GM04504 (cell line): ENCODE measurements around the gene C16orf96.

Source experiments
- DNase-seq: peaks from one replicate; pipeline ENCODE4 v3.0.0-alpha.2; 2012; ENCODE audit warnings: low read depth

C16orf96 gene

DNA sequence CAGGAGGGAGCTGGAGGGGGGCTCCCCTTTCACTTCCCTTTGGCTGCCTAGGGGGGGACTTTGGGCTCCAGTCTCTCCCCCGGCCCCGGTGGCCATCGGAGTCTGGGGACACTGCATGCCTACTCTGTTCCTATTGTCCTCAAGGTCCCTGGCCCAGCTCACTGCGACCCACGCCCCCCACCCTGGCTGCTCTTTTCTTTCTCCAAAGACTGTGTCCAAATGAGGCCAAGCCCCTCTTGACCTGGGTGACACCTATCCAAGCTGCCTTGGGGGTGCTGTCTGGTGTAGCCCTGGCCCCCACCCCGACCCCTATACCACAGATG, 45.7 kb downstream of the C16orf96 start:
- DNase-seq: no peak

DNA sequence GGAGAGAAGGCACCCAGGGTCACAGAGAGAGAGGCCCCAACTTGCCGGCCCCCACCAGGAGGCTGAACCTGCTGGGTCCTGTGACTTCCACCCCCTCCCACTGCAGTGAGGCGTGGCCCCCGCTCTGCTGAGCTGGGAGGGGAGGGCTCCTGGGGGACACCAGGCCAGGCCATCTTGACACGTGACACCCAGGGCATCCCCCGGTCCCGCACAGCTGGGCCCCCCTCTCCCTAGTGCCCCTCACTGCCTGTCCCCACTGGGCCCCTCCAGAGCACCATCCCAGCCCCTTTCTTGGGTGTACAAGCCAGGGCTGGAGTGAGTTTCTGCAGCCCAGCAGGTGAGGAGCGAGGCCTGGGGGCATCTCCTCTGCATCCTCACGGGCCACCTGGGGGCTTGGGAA, 46.2 kb downstream of the C16orf96 start:
- no peak for DNase-seq

DNA sequence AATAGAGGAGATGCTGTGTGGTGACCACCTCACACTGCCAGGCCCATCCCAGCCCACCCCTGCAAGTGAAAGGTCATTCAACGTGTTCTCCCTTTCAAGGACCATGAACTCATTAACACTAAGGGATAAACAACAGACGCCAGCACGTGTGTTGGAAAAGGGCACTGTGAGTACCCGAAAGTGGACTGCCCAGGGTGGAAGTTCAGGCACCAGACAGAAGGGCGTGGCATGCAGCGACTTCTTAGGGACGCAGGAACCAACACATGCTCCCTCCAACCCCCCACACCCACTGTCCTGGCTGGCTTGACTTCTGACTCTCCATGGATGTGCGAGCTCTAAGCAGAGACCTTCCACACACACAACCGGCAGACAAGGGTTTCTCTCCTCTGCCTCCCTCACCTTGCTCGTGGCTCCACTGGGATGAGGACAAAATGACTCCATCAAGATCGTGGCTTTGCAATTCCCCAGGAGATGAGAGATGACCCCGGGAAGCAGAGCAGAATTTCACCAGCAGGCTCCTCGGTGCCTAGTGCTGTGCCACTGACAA, 47.6 kb downstream of the C16orf96 start:
- no peak for DNase-seq

DNA sequence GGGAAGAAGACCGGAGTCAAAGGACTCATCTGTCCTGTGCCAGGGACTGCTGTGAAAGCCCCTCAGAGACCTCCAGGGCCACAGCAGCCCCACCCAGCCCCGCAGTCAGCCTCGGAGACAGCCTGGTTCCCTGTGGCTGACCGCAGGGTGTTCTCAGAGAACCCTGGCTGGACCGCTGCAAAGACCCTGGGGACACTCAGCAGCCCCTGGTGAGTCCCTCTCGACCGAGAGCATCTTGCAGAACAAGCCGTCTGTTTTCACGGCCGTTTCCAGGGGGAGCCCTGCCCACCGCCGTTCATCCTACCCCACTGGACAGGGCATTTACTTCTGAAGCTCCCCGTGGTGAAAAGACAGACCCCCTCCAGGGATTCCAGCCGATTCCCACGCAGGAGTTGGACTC, 48.3 kb downstream of the C16orf96 start:
- DNase-seq: no peak

DNA sequence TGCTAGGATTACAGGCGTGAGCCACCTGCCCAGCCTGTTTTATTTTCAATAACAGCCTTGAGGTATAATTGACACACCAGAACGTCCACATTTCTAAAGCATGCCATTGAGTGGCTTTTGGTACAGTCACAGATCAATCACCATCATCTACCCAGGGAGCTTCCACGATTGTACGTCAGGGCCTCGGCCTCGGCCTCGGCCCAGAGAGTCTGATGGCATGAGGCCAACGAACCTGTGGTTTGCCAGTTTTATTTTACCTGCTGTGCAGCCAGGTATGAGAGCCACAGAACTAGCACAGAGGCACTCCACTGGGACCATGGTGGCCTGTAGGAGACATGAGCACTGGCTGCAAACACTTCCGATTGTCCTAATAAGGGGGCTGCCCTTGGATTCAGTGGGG, 50.2 kb downstream of the C16orf96 start:
- DNase-seq: no peak

DNA sequence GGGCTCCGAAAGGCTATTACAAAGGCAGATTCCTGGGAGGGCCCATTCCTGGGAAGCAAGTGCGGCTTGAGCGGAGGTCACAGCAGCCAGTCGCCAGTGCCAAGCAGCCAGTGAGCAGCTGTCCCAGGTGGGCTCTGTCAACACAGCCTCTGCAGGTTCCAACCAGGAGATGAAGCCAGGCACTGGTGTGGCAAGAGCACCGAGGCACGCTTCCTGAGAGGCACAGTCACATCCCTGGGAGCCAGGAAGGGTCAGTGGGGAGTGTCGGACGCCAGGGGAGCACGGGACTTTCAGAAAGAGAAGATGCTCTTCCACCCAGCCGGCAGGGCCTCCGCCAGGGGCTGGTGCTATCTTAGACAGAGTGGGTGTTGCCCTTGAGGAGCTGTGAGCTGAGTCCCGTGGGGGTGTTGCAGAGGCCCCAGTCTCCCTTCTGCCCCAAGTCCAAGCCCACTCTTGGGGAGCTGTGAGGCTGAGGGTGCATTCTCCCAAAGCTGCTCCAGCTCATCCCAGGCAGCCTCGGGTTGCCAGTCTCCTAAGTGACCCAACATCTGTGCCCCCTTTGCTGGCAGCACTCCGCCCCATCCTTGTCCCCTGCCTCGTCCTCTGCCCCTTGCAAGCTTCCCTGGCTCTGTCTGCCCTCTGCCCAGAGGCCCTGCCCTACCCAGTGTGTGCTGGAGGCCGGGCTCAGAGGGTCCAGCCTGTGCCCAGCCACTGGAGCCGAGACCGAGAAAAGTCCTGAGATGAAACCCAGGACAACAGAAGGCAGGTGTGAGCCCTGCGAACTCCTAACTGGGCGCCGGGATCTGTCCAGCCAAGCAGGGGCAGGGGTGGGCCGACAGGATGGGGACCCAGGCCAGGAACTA, 51.9 kb downstream of the C16orf96 start:
- DNase-seq: no peak

DNA sequence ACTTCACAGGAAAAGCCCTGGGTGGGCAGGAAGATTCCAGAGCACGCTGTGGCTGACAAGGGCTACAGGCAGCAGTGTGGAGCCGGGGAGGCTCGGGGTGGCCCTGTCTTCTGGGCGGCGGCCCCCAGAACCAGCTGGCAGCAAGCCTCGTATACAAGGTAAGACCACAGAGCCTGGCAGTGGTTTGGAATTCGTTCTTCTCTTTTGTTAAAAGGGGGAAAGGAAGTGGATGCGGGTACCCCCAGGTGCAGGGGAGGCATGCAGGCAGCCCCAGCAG, 52.5 kb downstream of the C16orf96 start:
- DNase-seq: no peak

DNA sequence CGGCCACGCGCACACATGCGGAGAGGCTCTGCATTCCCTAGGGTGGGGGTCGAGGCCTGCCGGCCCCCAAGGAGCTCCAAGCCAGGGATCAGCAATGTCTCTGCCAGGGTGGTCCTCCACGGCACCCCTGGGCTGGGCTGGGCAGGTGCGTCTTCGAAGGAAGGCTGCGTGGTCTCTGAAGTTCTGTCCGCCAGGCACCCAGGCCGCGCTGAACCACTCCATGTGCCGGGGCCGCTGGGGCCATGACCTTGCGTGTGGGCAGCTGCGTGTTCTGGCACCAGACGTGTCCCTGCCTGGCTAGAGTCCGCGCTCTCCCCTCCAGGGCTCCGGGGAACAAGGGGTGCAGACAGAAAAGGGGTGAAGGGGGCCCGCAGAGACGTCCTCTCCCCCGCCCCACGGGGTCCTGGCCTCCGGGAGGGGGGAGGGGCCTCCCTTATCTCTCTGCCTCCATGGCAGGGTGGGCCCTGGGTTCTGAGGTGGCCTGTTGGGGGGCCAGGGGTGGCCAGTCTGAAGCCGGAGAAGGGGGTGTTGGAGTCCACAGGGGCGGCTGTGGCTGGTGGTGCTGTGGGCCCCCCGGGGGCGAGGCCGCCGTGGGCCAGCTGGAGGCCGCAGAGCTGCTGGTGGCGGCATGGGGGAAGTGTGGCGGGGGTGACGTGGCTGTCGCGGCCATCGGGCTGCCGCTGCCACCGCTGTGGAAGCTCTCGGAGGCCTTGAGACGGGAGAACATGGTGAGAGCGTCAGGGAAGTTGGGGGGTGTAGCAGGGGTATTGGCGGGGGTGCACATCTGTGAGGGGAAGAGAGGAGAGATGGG, 53.3 kb downstream of the C16orf96 start:
- no peak for DNase-seq

DNA sequence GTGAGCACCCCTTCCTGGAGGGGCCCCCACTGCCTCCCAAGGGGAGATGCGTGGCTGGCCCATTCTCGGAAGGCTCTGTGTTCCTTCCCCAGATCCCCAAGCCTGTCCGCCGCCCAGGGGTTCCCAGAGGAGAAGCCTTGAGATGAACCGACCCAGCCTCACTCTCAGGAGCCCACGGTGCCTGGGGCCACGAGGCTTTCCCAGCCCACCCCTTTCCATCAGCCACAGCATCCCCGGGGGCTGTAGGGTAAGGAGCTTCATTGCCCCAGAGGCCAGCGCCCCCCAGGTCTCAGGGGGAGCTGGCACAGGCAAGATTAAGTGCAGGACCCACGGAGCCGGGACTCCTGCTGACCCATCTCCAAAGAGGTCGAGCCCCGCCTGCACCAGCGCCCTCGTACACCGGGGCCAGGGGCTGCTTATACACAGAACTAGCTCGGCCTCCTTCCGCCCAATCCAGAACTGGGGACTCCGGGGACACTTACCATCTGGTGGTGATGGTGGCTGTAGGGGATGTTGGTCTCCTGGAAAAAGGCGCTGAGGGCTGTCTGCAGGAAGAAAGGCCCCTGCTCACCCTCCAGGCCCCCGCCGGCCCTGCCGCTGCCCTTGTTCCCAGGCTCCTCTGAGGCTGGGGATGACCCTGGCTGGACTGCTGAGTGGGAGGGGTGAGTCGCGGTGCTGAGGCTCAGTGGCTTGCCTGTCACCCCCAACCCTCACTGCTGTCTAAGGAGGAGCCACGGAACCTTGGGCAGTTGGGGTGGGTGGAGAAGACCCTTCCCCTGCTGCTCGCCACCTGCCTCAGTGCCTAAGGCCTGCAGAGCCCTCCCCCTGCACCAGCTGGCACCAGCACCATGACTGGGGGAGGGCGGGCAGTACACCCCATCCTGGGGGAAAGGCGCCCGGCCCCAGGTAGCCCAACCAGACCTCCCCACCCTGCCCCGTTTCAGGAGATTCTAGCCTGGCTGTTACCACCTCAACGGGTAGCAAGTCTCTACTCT, 54.2 kb downstream of the C16orf96 start:
- no peak for DNase-seq

DNA sequence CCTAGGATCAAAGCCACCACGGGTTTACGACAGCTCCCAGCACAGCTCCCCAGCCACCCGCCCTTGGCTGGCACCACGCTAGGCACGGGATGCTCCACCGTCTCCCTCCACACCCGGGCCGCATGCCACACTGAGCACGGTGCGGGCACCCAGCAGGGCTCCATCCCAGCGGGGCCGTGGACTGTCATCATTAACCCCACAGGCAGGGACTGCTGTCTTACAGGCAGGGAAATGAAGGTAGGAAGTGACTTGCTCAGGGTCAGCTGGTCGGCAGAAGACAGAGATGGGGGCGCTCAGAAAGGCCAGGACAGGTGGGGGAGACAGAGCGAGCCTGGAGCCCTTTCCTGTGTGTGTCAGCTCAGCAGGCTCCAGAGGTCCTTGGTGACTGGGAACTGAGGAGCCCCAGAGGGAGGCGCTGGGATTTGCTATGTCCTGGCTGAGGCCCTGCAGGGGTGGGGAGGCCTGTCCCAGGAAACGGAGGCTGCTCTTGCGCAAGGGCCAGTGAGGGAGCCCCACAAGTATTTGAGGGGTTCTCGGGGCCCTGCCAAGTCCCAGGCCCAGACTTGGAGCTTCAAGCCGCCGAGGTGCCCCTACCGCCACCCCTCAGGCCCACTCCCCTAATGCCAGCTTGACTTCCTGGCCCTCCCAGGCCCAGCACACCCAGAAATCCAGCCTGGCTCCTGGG, 55.3 kb downstream of the C16orf96 start:
- no peak for DNase-seq

DNA sequence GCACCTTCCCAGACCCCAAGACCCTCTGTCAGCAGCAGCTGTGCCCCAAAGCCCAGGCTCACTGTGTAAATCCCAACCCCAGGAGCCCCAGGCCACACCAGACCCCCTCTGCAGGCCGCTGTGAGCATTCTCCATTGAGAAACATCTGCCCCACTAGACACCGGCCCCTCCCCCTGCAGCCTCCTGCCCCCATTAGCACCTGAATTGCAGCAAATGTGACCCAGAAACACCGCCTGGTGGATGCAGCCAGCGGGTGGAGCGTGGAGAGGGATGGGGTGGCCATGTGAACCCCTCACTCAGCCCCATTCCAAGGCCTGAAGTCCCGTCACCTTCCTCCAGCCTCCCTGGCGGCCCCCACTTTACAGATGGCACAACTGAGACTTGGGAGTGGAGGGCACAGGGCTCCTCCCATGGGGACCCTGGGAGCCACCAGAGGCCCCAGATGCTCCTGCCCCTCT, 56.4 kb downstream of the C16orf96 start:
- no peak for DNase-seq

DNA sequence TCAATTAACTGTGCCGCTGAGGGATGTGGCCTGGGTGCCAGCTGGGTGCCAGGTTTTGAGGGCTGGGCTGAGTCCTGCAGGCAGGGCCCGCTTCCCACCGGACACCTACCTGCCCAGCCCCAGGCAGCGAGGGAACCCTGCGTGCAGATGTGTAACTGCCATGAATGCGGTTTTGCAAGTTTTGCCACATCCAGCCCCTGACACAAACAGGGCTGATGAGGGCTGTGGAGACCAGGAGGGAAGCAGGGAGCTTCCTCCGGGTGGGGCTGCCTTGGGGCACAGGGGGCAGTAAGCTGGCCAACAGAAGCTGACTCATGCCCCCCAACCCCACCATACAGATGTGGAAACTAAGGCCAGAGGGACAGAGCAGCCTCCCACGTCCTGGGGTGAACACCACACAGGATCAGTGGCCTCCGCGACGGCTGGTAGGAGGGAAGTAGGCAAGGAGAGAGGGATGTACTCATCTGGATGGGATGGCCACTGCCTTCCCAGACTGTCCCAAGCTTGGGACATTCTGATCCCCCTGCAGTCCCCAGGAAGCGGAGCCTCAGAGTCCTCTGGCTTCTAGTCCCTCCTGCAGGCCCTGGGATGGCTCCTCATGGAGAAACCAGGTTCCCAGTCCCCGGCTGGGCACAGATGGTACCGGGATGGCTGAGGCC, 57.0 kb downstream of the C16orf96 start:
- DNase-seq: no peak

DNA sequence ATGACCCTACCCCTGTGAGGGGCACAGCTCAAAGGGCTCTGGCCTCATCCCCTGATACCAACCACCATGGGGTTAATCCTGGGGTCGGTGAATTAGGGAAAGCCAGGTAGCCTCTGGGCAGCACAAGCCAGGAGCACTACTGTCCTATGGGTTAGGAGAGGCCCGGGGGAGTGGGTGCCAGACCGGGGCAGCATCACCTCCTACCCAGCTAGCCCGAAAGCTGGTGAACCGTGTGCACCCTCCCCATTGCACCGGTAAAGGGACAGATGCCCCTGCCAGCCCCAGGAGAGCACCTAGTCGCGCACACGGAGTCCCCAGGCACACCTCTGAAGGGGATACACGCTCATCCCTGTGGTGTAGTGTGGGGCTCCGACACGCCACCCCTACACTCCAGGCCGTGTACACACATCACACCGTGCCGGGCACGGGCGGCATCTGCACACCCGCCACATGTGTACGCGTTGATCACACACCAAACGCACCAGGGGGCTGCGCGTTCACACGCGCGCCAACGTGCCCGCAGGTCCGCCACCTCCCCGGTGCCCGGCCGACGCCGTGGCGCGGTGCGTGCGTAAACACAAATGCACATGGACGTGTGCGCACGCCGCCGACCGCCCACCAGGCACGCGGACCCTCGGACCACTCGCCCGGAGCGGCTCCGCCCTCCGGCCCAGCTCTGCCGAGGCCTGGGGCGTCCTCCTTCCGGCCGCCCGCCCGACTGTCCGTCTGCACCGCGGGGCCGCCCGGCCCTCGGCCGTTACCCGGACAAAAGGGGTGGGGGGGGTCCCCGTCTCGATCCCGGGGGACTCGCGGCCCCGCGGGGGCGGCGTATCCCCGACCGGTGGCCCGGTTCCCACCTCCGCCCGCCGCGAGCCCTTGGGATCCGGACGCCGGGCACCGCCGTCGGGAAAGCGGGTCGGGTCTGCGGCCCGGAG, 57.8 kb downstream of the C16orf96 start:
- DNase-seq: no peak

DNA sequence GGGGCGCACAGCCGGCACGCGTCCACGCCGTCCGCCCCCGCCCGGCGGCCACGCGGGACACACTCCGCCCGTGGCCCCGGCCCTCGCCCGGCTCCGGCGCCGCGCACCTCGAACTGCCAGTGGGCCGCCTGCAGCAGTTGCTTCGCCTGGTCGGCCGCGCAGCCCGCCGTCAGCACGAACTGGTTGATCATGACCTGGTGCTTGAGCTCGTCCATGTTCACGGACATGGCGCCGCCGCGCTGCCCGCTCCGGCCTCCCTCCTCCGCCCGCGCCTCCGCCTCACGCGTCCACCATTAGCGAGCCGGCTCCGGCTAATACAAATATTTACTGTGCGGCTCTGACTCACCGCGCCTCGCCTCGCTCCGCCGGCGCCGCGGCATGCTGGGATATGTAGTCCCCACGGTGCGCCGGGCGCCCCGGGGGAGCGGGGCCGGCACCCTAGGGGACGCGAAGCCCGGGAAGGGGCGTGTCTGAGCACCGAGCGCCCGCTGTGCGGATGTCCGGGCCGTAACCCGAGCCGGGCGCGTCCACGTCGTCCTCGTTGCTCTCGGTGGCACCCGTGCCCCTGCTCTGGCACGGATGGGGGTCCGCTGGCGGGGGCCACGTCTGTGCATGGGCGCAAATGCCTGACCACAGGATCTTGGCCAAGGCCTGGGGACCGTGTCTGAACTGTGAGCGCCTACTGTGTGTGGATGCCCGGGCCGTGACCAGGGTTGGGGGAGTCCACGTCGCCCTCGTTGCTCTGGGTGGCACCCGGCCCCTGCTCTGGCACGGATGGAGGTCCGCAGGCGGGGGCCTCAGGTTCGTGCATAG, 58.6 kb downstream of the C16orf96 start, which contains the start of gene UBALD1:
TSS of gene UBALD1 (minus strand) at position 318 of the 813 bp plus-strand sequence. CDS start at position 227, 91 bp downstream.
- DNase-seq: peak; percentile 71

DNA sequence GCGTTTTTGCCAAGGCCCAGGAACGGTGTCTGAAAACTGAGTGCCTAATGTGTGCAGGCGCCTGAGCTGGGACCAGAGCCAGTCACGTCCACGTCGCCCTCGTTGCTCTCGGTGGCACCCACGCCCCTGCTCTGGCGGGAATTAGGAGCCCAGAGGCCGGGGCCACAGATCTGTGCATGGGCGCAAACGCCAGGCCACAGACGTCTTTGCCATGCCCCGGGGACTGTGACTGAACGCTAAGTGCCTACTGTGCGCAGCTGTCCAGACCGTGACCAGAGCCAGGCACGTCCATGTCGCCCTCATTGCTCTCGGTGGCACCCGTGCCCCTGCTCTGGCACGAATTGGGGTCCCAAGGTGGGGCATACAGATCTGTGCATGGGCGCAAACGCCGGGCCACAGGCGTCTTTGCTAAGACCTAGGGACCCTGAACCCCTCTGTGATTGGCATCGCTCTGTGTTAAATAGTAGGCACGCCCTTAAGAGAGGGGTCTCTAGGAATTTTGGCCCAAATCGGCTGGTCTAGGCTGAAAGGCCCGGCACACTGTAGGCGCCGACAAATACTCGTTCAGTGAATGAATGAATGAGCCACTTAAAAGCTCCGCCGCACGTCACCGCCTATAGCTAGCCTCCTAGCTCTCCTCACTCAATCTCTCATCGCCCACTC, 59.4 kb downstream of the C16orf96 start:
- no peak for DNase-seq

DNA sequence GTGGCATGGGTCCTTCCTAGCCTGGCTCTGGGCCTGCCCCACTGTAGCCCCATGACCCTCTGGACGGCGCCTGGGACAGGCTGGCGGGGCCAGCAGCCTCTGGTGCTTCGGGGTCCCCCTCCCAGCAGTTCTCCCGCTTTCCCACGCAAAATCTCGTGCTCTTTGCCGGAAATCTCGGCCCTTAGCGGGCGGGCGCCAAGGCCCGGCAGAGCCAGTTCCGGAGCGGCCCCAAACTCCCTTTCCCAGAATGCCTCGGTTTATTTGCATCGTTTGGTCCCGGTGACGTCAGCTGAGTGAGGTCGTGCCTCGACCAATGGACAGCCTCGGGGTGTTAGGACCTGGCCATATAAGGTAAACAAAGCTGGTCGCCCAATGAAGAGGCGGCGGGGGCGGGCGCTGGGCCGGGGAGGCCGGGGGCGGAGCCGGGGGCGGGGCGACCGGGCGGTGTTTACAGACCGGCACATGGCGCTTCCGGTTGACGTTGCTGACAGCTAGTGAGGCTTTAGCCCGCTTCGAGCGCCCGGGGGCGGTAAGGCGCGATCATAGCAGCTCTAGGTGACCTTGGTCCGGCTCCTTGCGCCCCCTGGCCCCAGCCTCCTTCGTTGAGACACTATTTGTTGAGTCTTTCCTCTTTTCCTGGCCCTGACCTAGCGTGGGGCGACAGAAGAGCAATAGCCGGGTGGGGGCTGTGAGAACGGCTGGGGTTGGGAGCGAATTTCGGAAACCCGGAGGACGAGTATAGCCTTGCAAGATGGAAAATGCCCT, 60.1 kb downstream of the C16orf96 start:
- peak; percentile 100 for DNase-seq

DNA sequence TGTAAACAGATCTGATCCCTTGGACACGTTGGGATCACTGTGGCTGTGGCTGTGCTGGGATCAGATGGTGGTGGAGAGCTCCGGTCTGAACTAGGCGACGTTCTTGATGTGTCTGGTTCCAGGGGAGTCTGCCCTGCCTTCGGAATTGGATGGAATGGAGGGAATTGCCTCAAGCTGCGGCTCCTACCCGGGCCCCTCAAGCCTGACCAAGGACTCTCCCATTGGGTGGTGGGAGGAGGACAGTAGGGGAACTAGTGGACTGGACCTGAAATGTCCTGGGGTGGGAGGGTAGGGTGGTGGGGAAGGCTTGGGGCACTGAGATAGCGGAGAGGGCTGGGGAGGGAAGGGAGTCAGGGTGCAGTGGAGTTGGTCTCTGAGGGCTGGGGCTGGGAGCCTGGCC, 61.7 kb downstream of the C16orf96 start:
- no peak for DNase-seq
